HG03469 (cell line): Measurements from ENCODE around the gene TTC6.

Experiments
- ATAC-seq: cut with Tn5 transposase; IDR thresholded peaks from one replicate; pipeline ENCODE4 v1.9.1; 2021; ENCODE audit warnings: mild to moderate bottlenecking, moderate library complexity, moderate number of reproducible peaks; ENCODE audit not compliant: unreplicated experiment

TTC6 gene

GRCh38 chr14:37597538-37597913 is 2.1 kb downstream of the TTC6 start:
- no peak for ATAC-seq

- ATAC-seq = no peak
Observed at GRCh38 chr14:37597914-37598746, 2.7 kb downstream of the TTC6 start.

- no peak for ATAC-seq
Observed at GRCh38 chr14:37598747-37599506, 3.5 kb downstream of the TTC6 start.

- no peak for ATAC-seq
Observed at GRCh38 chr14:37599507-37600368, 4.3 kb downstream of the TTC6 start.

GRCh38 chr14:37600880-37601741 is 5.7 kb downstream of the TTC6 start:
- no peak for ATAC-seq

- no peak for ATAC-seq
Observed at GRCh38 chr14:37601865-37602264, 6.4 kb downstream of the TTC6 start.

GRCh38 chr14:37602605-37603453 is 7.4 kb downstream of the TTC6 start:
- ATAC-seq = no peak

GRCh38 chr14:37603688-37604251 is 8.3 kb downstream of the TTC6 start:
- ATAC-seq = no peak

- no peak for ATAC-seq
Observed at GRCh38 chr14:37606678-37607077, 11.2 kb downstream of the TTC6 start.

- ATAC-seq = no peak
Observed at GRCh38 chr14:37608649-37609048, 13.2 kb downstream of the TTC6 start.

GRCh38 chr14:37610945-37611523 is 15.6 kb downstream of the TTC6 start:
- no peak for ATAC-seq

GRCh38 chr14:37615582-37616289 is 20.3 kb downstream of the TTC6 start:
- no peak for ATAC-seq

- no peak for ATAC-seq
Observed at GRCh38 chr14:37616853-37617252, 21.4 kb downstream of the TTC6 start.

GRCh38 chr14:37617864-37618365 is 22.5 kb downstream of the TTC6 start:
- ATAC-seq = no peak

GRCh38 chr14:37618498-37619028 is 23.1 kb downstream of the TTC6 start:
- ATAC-seq = no peak

- ATAC-seq = no peak
Observed at GRCh38 chr14:37620856-37621255, 25.4 kb downstream of the TTC6 start.

- no peak for ATAC-seq
Observed at GRCh38 chr14:37622231-37622923, 26.9 kb downstream of the TTC6 start.
